ENCODE results near the gene RHOA.

RHOA gene

GRCh38 chr3:49311283-49311682, 100.5 kb downstream of the RHOA start:
- Histone ChIP-seq H3K9me3 (no peaks in the 10 kb centered on the region), H3K4me1 (no peaks in the 10 kb centered on the region), H3K4me3 (ENCODE audit: low read depth, low read length) (no peak overlapping the region), H3K36me3 (no peaks in the 10 kb centered on the region), H3K27me3 (no peaks in the 10 kb centered on the region)
- no peak for DNase-seq
- TF ChIP-seq CTCF (IDR thresholded peaks at IDR 0.05; ENCODE audit: low read depth, low read length): no peak

DNA sequence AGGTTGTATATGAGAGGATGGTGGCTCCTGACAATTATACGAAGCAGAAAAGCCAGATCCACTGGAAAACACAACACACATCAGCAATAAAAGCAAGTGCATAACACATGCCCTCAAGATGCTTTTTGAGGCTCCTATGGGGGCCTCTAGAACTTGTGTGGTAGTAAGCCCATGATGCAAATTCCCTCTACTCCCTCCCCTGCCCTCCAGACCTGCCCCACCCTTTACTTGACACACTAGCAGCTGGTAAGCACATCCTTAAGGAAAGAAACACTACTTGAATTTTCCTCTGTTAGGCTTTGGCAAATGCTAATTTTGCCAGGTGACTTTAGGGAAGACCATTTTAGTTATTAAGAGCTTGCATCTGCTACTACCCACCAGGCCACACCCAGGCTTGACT, 101.1 kb downstream of the RHOA start:
- Histone ChIP-seq H3K4me3 (ENCODE audit: low read depth, low read length) (no peak overlapping the region), H3K9me3 (no peaks in the 10 kb centered on the region), H3K36me3 (no peaks in the 10 kb centered on the region), H3K4me1 (no peaks in the 10 kb centered on the region), H3K27me3 (no peaks in the 10 kb centered on the region)
- DNase-seq: no peak
- no peak for TF ChIP-seq CTCF (IDR thresholded peaks at IDR 0.05; ENCODE audit: low read depth, low read length)

Data from BE2C (cell line).